Panc1 (cell line): ENCODE results near the gene MYLK. TPM values are rescaled to one million over a fixed set of nuclear protein-coding genes. Genes with fewer than 3 reads are reported as not detected.
A peak's percentile ranks its signal among the peaks of the same experiment; 100 is the strongest.

Source experiments
- ATAC-seq: fragments of 200-7000 bp; cut with Tn5 transposase; 2 replicates; pipeline ENCODE4 v1.9.1; 2020; ENCODE audit warnings: mild to moderate bottlenecking, moderate library complexity
- BruUV-seq: library from RNA; stranded (reverse); fragments of 400-500 nt; replicated peaks from 2 replicates; lab custom pipeline; 2021; lab: Mats Ljungman, UMichigan
- CTCF ChIA-PET: fragments of 300-600 bp; sonication (Branson Sonifier 250); formaldehyde crosslinking; loops from one replicate; lab custom pipeline; 2022; ENCODE audit warnings: antibody characterized with exemption; lab: Charles Lee
- POLR2A ChIA-PET: fragments of 300-600 bp; sonication (Branson Sonifier 250); formaldehyde crosslinking; loops from one replicate; lab custom pipeline; 2022; ENCODE audit warnings: antibody characterized with exemption; lab: Charles Lee
- DNase-seq: peaks from one replicate; pipeline ENCODE4 v3.0.0-alpha.2; 2010; ENCODE audit warnings: low read depth, low spot score
- H3K27ac ChIP-seq: 2 replicates; pipeline ENCODE4 v1.5.1; 2011; ENCODE audit warnings: mild to moderate bottlenecking, low read length, inconsistent platforms
- H3K27me3 ChIP-seq: fragments of 200-500 bp; sonication (Bioruptor generic); 2 replicates; pipeline ENCODE4 v1.6.0; 2014; ENCODE audit warnings: low read length, inconsistent platforms; ENCODE audit not compliant: control insufficient read depth, insufficient read depth
- H3K36me3 ChIP-seq: fragments of 200-500 bp; sonication (Bioruptor generic); 2 replicates; pipeline ENCODE4 v1.5.1; 2014; ENCODE audit warnings: inconsistent platforms, mild to moderate bottlenecking, low read length, moderate library complexity; ENCODE audit not compliant: control insufficient read depth, insufficient read depth
- H3K4me1 ChIP-seq: 2 replicates; pipeline ENCODE4 v1.5.1; 2011; ENCODE audit warnings: inconsistent platforms, mild to moderate bottlenecking, low read length, moderate library complexity; ENCODE audit not compliant: control insufficient read depth, insufficient read depth
- H3K4me3 ChIP-seq, 2 experiments: 2 replicates each; pipeline ENCODE4 v1.5.1; 2011 to 2012; ENCODE audit warnings: low read depth in 2 of 2, low read length in 2 of 2, mild to moderate bottlenecking in 2 of 2, inconsistent platforms in 1 of 2, moderate library complexity in 1 of 2
- H3K9me3 ChIP-seq: fragments of 200-500 bp; sonication (Bioruptor generic); 2 replicates; pipeline ENCODE4 v1.5.1; 2014; ENCODE audit warnings: low read depth, mild to moderate bottlenecking, inconsistent platforms, low read length, moderate library complexity; ENCODE audit not compliant: control insufficient read depth, insufficient read depth
- POLR2AphosphoS5 ChIP-seq: IDR thresholded peaks from 2 replicates; pipeline ENCODE4 v1.6.1; 2012; ENCODE audit warnings: mild to moderate bottlenecking, low read depth, low read length, moderate library complexity
- SIN3A ChIP-seq: IDR thresholded peaks from 2 replicates; pipeline ENCODE4 v1.6.1; 2012; ENCODE audit warnings: low read depth, mild to moderate bottlenecking, low read length, moderate library complexity, borderline replicate concordance; ENCODE audit not compliant: insufficient read depth
- TCF7L2 ChIP-seq: IDR thresholded peaks from 2 replicates; pipeline ENCODE4 v1.6.1; 2011; ENCODE audit warnings: mild to moderate bottlenecking, low read depth, low read length, inconsistent platforms
- in situ Hi-C: cut with HindIII; loops from 2 replicates; pipeline ENCODE4 v1.10.0; 2016; ENCODE audit warnings: low sequenced_read_pairs, low pct_unique_long_range_greater_than_20kb
- intact Hi-C: fragments of 100-400 bp; cut with micrococcal nuclease; formaldehyde crosslinking; loops from one replicate; pipeline ENCODE4 v1.10.0; 2022; ENCODE audit not compliant: unreplicated experiment
- total RNA-seq: library from RNA; stranded (reverse); gene quantifications from one replicate; pipeline ENCODE4 v1.2.1, GENCODE V29; 2021; ENCODE audit not compliant: unreplicated experiment
- TF ChIP-seq, protein P1 (sequence below), 2 experiments: IDR thresholded peaks; 2 replicates each; pipeline ENCODE4 v1.6.1; 2011 to 2012; ENCODE audit warnings: low read depth in 2 of 2, control low read depth in 1 of 2, low read length in 1 of 2, mild to moderate bottlenecking in 1 of 2, moderate library complexity in 1 of 2; ENCODE audit not compliant: insufficient read depth in 1 of 2
- TF ChIP-seq, protein P2 (sequence below): fragments of 450-650 bp; IDR thresholded peaks from 2 replicates; pipeline ENCODE4 v1.5.1; 2017; ENCODE audit warnings: mild to moderate bottlenecking

Gene MYLK
- total RNA-seq, 1 experiment from 2014 or later = 29.7 TPM

DNA sequence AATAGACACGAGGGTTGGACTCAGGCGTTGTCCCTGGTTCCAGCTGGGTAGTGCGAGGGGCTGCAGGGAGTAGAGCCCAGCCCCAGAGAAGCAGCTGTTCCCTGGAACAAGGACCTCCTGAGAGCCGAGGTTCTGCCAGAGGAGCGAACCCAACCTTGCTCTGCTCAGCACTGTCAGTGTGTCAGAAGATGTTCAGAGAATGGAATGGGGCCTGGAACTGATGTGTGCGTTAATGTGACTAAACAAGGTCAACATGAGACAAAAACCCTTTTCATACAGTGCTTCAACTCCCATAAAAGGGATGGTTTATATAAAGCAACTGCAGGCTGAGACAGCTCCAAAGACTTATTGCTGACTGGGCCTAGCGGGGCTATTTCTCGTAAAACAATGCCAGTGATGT is 263.8 kb downstream of the MYLK start:
- no peak for TF ChIP-seq POLR2AphosphoS5
- ChIA-PET CTCF (no interaction called here), POLR2A (interaction anchor here (0.6 kb wide), 1 partner anchor 87 kb away, joined by 3 read pairs; no protein-coding TSS in a partner anchor)
- 0 out of 2 replicates have a peak, but pooled peaks have one; percentile 9 for ATAC-seq
- Histone ChIP-seq H3K36me3 (no peaks in the 10 kb centered on the region), H3K4me1 (no peaks in the 10 kb centered on the region), H3K9me3 (no peaks in the 10 kb centered on the region), H3K4me3 (no peak overlapping the region), H3K27ac (no peak overlapping the region), H3K27me3 (no peaks in the 10 kb centered on the region)
- no TSS peak for BruUV-seq
- intact Hi-C loops (no loop called here), in situ Hi-C loops (no loop called here)
- no peak for DNase-seq

DNA sequence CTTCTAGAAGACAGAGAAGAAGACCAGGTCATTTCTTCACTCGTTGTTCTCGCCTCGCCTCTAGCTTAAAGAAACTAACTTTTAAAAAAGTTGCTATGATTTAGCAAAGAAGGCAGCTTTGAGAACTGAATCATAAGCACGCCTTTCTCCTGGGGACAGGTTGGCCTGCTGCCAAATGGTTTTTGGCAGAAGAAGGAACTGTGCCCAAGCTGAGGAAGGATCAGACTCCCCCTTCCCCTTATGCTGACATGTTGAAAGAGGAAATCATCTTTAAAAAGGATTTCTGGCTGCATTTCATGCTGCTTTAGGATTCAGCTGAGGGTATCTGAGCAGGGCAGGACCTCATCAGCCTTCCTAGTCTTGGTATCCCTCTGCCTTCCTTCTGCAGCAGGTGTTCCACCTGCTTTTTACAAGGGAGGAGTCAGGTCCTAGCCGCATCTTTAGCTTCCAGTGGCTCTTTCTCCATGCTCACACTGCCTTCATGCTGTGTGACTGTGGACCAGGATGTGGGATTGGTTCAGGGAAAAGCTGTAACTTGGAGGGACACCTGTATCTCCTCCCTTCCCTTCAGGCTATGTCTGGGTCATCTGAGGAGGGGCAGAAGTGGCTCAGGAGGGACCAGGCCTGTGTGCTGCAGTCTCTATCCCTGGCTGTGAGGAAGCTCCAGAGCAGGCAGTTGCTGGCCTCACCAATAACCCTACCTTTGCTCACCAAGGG is 265.2 kb downstream of the MYLK start:
- no TSS peak for BruUV-seq
- H3K9me3 ChIP-seq = no peaks in the 10 kb centered on the region
- ChIA-PET CTCF (no interaction called here), POLR2A (no interaction called here)
- H3K27me3 ChIP-seq = no peaks in the 10 kb centered on the region
- peak; percentile 31; the same call in 1 of the 2 replicates for ATAC-seq
- in situ Hi-C loops = no loop called here
- intact Hi-C loops = no loop called here
- no peaks in the 10 kb centered on the region for H3K4me1 ChIP-seq
- no peak overlapping the region for H3K27ac ChIP-seq
- no peak for DNase-seq
- no peak overlapping the region for H3K4me3 ChIP-seq
- H3K36me3 ChIP-seq = no peaks in the 10 kb centered on the region
- TF ChIP-seq POLR2AphosphoS5 (no peak), SIN3A (no peak), TCF7L2 (no peak)
- TF ChIP-seq, protein P1, sequence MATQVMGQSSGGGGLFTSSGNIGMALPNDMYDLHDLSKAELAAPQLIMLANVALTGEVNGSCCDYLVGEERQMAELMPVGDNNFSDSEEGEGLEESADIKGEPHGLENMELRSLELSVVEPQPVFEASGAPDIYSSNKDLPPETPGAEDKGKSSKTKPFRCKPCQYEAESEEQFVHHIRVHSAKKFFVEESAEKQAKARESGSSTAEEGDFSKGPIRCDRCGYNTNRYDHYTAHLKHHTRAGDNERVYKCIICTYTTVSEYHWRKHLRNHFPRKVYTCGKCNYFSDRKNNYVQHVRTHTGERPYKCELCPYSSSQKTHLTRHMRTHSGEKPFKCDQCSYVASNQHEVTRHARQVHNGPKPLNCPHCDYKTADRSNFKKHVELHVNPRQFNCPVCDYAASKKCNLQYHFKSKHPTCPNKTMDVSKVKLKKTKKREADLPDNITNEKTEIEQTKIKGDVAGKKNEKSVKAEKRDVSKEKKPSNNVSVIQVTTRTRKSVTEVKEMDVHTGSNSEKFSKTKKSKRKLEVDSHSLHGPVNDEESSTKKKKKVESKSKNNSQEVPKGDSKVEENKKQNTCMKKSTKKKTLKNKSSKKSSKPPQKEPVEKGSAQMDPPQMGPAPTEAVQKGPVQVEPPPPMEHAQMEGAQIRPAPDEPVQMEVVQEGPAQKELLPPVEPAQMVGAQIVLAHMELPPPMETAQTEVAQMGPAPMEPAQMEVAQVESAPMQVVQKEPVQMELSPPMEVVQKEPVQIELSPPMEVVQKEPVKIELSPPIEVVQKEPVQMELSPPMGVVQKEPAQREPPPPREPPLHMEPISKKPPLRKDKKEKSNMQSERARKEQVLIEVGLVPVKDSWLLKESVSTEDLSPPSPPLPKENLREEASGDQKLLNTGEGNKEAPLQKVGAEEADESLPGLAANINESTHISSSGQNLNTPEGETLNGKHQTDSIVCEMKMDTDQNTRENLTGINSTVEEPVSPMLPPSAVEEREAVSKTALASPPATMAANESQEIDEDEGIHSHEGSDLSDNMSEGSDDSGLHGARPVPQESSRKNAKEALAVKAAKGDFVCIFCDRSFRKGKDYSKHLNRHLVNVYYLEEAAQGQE (IDR thresholded peaks at IDR 0.05; ENCODE audit: insufficient read depth in 1 of 2, low read depth in 2 of 2, low read length in 1 of 2) = no peak
- TF ChIP-seq, protein P2, sequence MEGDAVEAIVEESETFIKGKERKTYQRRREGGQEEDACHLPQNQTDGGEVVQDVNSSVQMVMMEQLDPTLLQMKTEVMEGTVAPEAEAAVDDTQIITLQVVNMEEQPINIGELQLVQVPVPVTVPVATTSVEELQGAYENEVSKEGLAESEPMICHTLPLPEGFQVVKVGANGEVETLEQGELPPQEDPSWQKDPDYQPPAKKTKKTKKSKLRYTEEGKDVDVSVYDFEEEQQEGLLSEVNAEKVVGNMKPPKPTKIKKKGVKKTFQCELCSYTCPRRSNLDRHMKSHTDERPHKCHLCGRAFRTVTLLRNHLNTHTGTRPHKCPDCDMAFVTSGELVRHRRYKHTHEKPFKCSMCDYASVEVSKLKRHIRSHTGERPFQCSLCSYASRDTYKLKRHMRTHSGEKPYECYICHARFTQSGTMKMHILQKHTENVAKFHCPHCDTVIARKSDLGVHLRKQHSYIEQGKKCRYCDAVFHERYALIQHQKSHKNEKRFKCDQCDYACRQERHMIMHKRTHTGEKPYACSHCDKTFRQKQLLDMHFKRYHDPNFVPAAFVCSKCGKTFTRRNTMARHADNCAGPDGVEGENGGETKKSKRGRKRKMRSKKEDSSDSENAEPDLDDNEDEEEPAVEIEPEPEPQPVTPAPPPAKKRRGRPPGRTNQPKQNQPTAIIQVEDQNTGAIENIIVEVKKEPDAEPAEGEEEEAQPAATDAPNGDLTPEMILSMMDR = no peak

DNA sequence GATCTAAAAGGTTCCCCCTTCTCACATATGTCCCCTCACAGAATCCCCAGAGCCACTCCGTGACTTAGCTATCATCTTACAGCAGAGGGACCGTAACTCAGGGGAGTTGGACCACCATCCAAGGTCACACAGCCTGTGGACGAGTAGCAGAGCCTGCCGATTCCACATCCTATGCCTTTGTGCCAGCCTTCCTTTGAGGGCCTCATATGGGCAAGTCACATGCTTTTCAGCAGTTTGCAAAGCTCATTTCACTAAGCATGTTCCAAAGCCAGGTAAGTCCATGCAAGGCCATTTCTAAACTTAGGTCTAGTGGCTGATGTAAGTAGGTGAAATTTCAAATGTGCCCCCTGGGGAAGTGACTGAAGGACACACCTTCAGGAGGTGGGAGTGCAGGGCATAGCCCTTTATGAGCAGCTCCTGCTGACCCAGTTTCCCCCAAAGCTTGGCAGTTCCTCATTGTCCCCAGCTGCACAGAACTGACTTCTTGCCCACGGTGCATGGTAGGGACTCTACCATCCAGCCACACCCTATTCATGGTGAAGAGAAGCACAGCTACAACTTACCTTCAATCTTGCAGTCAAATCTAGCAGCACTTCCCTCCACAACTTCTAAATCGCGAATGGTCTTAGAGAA is 265.9 kb downstream of the MYLK start:
- Histone ChIP-seq H3K9me3 (no peaks in the 10 kb centered on the region), H3K27ac (no peak overlapping the region), H3K4me1 (no peaks in the 10 kb centered on the region), H3K27me3 (no peaks in the 10 kb centered on the region), H3K4me3 (no peak overlapping the region), H3K36me3 (no peaks in the 10 kb centered on the region)
- TF ChIP-seq POLR2AphosphoS5 (no peak), TCF7L2 (no peak), SIN3A (no peak)
- TF ChIP-seq, protein P1 (IDR thresholded peaks at IDR 0.05; ENCODE audit: insufficient read depth in 1 of 2, low read depth in 2 of 2, low read length in 1 of 2) = no peak
- TF ChIP-seq, protein P2 = no peak
- in situ Hi-C loops = no loop called here
- ChIA-PET CTCF (no interaction called here), POLR2A (no interaction called here)
- intact Hi-C loops = no loop called here
- no peak for DNase-seq
- no TSS peak for BruUV-seq
- ATAC-seq = no peak
